SU-DHL-6 (cell line): ENCODE measurements around the gene GNAT3.

Experiments
- H2AFZ ChIP-seq: fragments of 200-600 bp; sonication (generic); 2 replicates; pipeline ENCODE4 v1.6.1; 2014; ENCODE audit warnings: low read depth, mild to moderate bottlenecking, moderate library complexity, mixed read lengths, antibody characterized with exemption, low read length; ENCODE audit not compliant: severe bottlenecking
- H3F3A ChIP-seq: fragments of 200-600 bp; shearing (Covaris generic); 2 replicates; pipeline ENCODE4 v1.6.0; 2016; ENCODE audit warnings: antibody characterized with exemption, mild to moderate bottlenecking; ENCODE audit not compliant: insufficient read depth
- H3K27ac ChIP-seq: fragments of 200-600 bp; sonication (generic); 2 replicates; pipeline ENCODE4 v1.5.1; 2016; ENCODE audit warnings: low read depth, mild to moderate bottlenecking, low read length, moderate library complexity, mixed read lengths
- H3K27me3 ChIP-seq: fragments of 200-600 bp; sonication (generic), shearing (Covaris generic); 2 replicates; pipeline ENCODE4 v1.6.0; 2014; ENCODE audit warnings: mild to moderate bottlenecking, low read length
- H3K36me3 ChIP-seq: fragments of 200-600 bp; sonication (generic); 2 replicates; pipeline ENCODE4 v1.6.1; 2014; ENCODE audit warnings: mild to moderate bottlenecking, low read length, mixed read lengths
- H3K4me2 ChIP-seq: fragments of 300-600, 200-600 bp; shearing (Covaris generic), sonication (generic); 2 replicates; pipeline ENCODE4 v1.6.0; 2014; ENCODE audit warnings: low read length, low read depth, mild to moderate bottlenecking; ENCODE audit not compliant: poor library complexity, severe bottlenecking
- H3K4me3 ChIP-seq: fragments of 200-600 bp; sonication (generic); 2 replicates; pipeline ENCODE4 v1.5.1; 2014; ENCODE audit warnings: antibody characterized with exemption, low read length, mild to moderate bottlenecking, mixed read lengths; ENCODE audit not compliant: insufficient read depth, poor library complexity, severe bottlenecking
- H3K79me2 ChIP-seq: fragments of 200-600 bp; sonication (generic); 2 replicates; pipeline ENCODE4 v1.6.1; 2014; ENCODE audit warnings: mild to moderate bottlenecking, low read length, moderate library complexity; ENCODE audit not compliant: insufficient read depth
- H3K9ac ChIP-seq: fragments of 200-600 bp; sonication (generic); 2 replicates; pipeline ENCODE4 v1.7.0; 2014; ENCODE audit warnings: mild to moderate bottlenecking, low read length
- H3K9me2 ChIP-seq: fragments of 200-600 bp; sonication (generic); replicated peaks from 2 replicates; pipeline ENCODE4 v1.6.1; 2014; ENCODE audit warnings: low read length; ENCODE audit not compliant: insufficient read depth
- H3K9me3 ChIP-seq: fragments of 200-600 bp; sonication (generic); 2 replicates; pipeline ENCODE4 v1.6.1; 2014; ENCODE audit warnings: low read length, mixed read lengths; ENCODE audit not compliant: insufficient read depth
- H4K20me1 ChIP-seq: fragments of 200-600 bp; sonication (generic); 2 replicates; pipeline ENCODE4 v1.6.1; 2014; ENCODE audit warnings: low read depth, mild to moderate bottlenecking, antibody characterized with exemption, low read length, moderate library complexity, mixed read lengths
- EZH2phosphoT487 ChIP-seq: fragments of 200-600 bp; sonication (generic), shearing (Covaris generic); conservative IDR thresholded peaks from 2 replicates; pipeline ENCODE4 v1.6.1; 2018; ENCODE audit warnings: mild to moderate bottlenecking, antibody characterized with exemption, low read length, moderate library complexity, mixed read lengths
- TF ChIP-seq, protein P1 (sequence below): fragments of 200-600 bp; sonication (generic); IDR thresholded peaks from one replicate; pipeline ENCODE4 v1.5.1; 2017; ENCODE audit warnings: antibody characterized with exemption, mild to moderate bottlenecking, low read length, moderate library complexity; ENCODE audit not compliant: insufficient read depth, poor library complexity, severe bottlenecking

GNAT3 gene

DNA sequence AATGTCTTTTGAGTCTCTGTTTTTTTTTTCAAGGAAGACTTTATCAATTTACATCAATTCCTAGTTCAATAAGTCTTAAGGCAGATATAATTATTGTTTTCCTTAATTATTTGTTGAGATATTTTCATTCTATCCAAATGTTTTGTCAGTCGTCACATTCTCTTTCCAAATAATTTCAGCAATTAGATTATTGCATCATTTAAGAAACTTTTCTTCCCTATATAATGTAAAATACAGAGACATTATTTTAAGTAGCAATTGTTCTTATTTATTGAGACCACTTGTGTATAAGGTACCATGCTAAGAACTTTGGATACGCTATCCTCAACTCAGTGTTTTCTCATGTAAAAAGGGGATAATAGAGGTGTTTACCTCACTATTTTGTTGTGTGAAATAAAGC is 38.1 kb upstream of the GNAT3 start:
- H3K9me2 ChIP-seq = no peaks in the 10 kb centered on the region
- no peak overlapping the region for H3K9ac ChIP-seq
- H3K27ac ChIP-seq = no peak overlapping the region
- H3K79me2 ChIP-seq = no peaks in the 10 kb centered on the region
- H3K4me3 ChIP-seq = no peak overlapping the region
- no peaks in the 10 kb centered on the region for H4K20me1 ChIP-seq
- no peak overlapping the region for H3K4me2 ChIP-seq
- no peak overlapping the region for H2AFZ ChIP-seq
- no peaks in the 10 kb centered on the region for H3K27me3 ChIP-seq
- no peaks in the 10 kb centered on the region for H3K9me3 ChIP-seq
- TF ChIP-seq, protein P1, sequence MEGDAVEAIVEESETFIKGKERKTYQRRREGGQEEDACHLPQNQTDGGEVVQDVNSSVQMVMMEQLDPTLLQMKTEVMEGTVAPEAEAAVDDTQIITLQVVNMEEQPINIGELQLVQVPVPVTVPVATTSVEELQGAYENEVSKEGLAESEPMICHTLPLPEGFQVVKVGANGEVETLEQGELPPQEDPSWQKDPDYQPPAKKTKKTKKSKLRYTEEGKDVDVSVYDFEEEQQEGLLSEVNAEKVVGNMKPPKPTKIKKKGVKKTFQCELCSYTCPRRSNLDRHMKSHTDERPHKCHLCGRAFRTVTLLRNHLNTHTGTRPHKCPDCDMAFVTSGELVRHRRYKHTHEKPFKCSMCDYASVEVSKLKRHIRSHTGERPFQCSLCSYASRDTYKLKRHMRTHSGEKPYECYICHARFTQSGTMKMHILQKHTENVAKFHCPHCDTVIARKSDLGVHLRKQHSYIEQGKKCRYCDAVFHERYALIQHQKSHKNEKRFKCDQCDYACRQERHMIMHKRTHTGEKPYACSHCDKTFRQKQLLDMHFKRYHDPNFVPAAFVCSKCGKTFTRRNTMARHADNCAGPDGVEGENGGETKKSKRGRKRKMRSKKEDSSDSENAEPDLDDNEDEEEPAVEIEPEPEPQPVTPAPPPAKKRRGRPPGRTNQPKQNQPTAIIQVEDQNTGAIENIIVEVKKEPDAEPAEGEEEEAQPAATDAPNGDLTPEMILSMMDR = no peak
- TF ChIP-seq EZH2phosphoT487 = no peak
- H3F3A ChIP-seq = no peaks in the 10 kb centered on the region
- H3K36me3 ChIP-seq = no peaks in the 10 kb centered on the region

DNA sequence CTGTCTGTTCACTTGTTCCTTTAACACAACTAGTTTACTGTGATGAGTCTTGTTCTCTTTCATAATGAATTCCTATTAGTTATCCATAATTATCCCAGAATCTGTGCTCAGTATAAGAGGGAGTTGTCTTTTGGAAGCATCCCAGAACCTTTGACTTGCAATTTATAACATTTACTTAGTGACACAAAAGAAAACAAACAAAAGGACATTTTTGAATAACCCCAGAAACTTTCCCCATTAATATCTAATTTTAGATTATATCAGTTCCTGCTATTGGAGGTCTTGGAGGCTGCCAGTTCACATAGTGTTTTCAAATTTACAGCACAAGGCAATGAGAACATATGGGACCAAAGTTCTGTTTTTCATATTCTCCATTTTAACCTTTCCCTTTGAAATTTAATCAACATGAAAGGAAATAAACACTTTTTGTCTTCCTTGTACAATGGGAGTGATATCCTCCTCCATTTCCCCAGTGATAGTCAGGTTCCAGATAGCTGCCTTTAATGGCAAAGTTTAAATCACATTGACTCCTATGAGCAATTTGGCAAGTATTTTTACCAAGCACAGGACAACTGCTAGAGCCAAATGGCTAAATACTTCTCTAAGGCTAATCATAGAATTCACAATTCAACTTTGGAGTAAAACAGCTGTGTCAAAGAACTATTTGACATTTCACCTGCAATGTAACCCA is 37.1 kb upstream of the GNAT3 start:
- H3K4me2 ChIP-seq = no peak overlapping the region

DNA sequence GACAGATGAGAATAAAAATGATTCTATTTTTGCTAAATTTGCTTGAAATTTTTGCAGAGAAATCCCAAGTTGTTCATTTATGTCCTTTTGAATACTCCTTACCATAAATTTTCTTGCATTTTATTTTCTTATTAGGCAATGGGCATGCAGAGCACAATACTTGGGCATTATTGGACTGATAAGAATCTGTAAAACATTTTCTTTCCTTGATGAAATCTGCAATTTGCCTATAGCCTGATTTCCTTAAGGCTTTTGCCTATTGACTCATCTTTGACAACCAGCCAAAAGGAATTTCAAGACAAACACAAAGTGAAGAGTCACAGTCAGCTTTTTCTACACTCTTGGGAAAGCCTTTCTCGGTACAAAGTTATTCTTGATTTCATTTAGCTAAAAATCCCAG is 30.5 kb upstream of the GNAT3 start:
- Histone ChIP-seq H3K9ac (no peak overlapping the region), H3K4me3 (no peak overlapping the region), H2AFZ (no peak overlapping the region), H3K27me3 (no peaks in the 10 kb centered on the region), H3K36me3 (no peaks in the 10 kb centered on the region), H3K79me2 (no peaks in the 10 kb centered on the region), H3K4me2 (no peak overlapping the region), H4K20me1 (no peaks in the 10 kb centered on the region; the same call in 1 of the 2 replicates), H3K9me2 (no peaks in the 10 kb centered on the region), H3K27ac (no peak overlapping the region), H3F3A (no peaks in the 10 kb centered on the region), H3K9me3 (no peaks in the 10 kb centered on the region)
- TF ChIP-seq, protein P1 = no peak
- no peak for TF ChIP-seq EZH2phosphoT487

More for the DNA sequence above, 37.1 kb upstream of the GNAT3 start:
- H3K36me3 ChIP-seq = no peaks in the 10 kb centered on the region
- H3K79me2 ChIP-seq = no peaks in the 10 kb centered on the region
- TF ChIP-seq EZH2phosphoT487 = no peak
- TF ChIP-seq, protein P1 = no peak
- no peaks in the 10 kb centered on the region for H3K9me2 ChIP-seq
- no peak overlapping the region for H3K27ac ChIP-seq
- no peaks in the 10 kb centered on the region for H3K27me3 ChIP-seq
- no peak overlapping the region for H3K9ac ChIP-seq
- H3K9me3 ChIP-seq = no peaks in the 10 kb centered on the region
- no peak overlapping the region for H2AFZ ChIP-seq
- no peaks in the 10 kb centered on the region for H3F3A ChIP-seq
- no peaks in the 10 kb centered on the region for H4K20me1 ChIP-seq
- H3K4me3 ChIP-seq = no peak overlapping the region
